Measurements from ENCODE around the gene TAS2R5. TPM values are rescaled to one million over a fixed set of nuclear protein-coding genes. Genes with fewer than 3 reads are reported as not detected.
"Not testable (repeated sequence)": the region's sequence is repeated elsewhere in the genome, so short reads cannot be mapped to it uniquely, and the experiment has no call there.

Gene TAS2R5, protein sequence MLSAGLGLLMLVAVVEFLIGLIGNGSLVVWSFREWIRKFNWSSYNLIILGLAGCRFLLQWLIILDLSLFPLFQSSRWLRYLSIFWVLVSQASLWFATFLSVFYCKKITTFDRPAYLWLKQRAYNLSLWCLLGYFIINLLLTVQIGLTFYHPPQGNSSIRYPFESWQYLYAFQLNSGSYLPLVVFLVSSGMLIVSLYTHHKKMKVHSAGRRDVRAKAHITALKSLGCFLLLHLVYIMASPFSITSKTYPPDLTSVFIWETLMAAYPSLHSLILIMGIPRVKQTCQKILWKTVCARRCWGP
- total RNA-seq = 0.46 and 3.7 TPM in 2 replicates

- Histone ChIP-seq H3K36me3 (ENCODE audit: control insufficient read depth, insufficient read depth, low read length) (no peaks in the 10 kb centered on the region), H3K27me3 (ENCODE audit: control insufficient read depth, insufficient read depth, low read length) (no peaks in the 10 kb centered on the region), H3K4me3 (ENCODE audit: low read depth, low read length) (no peak within 1 kb of the TSS)
- DNase-seq (ENCODE audit: low read depth) = no peak
- no peak for TF ChIP-seq CTCF (IDR thresholded peaks at IDR 0.05; ENCODE audit: insufficient read depth, low read length, poor library complexity, severe bottlenecking)
Measured at GRCh38 chr7:141789917-141790316, at the start of gene TAS2R5. TAS2R5 (plus strand) TSS chr7:141790217; CDS start chr7:141790362, 145 bp downstream.

GRCh38 chr7:141742229-141742628 lies 47.8 kb upstream of the TAS2R5 start:
- Histone ChIP-seq H3K27me3 (ENCODE audit: control insufficient read depth, insufficient read depth, low read length) (no peaks in the 10 kb centered on the region), H3K36me3 (ENCODE audit: control insufficient read depth, insufficient read depth, low read length) (peaks cover 4% of the 10 kb centered on the region), H3K4me3 (ENCODE audit: low read depth, low read length) (no peak overlapping the region)
- no peak for TF ChIP-seq CTCF (IDR thresholded peaks at IDR 0.05; ENCODE audit: insufficient read depth, low read length, poor library complexity, severe bottlenecking)
- no peak for DNase-seq (ENCODE audit: low read depth)

DNA sequence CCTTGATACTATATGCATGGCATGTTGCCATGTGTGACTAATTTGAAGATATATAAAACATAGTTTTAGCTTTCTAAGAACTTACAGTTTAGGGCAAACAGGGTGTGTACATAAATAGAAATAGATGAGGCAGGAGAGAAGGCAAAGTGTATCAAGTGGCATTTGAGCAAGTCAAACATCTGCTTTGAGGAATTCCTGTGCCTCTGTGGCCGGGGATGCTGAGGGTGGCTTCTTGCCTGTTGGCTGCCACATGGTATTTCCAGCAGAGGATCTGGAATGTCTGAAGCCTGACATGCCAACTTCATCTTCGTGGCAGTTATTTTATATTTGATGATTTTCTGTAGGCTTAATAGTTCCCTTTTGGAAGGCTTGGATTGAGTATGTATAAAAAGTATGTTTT lies 45.9 kb upstream of the TAS2R5 start:
- TF ChIP-seq CTCF (IDR thresholded peaks at IDR 0.05; ENCODE audit: insufficient read depth, low read length, poor library complexity, severe bottlenecking) = no peak
- Histone ChIP-seq H3K27me3 (ENCODE audit: control insufficient read depth, insufficient read depth, low read length) (no peaks in the 10 kb centered on the region), H3K36me3 (ENCODE audit: control insufficient read depth, insufficient read depth, low read length) (peaks cover 4% of the 10 kb centered on the region), H3K4me3 (ENCODE audit: low read depth, low read length) (no peak overlapping the region)
- DNase-seq (ENCODE audit: low read depth) = no peak

DNA sequence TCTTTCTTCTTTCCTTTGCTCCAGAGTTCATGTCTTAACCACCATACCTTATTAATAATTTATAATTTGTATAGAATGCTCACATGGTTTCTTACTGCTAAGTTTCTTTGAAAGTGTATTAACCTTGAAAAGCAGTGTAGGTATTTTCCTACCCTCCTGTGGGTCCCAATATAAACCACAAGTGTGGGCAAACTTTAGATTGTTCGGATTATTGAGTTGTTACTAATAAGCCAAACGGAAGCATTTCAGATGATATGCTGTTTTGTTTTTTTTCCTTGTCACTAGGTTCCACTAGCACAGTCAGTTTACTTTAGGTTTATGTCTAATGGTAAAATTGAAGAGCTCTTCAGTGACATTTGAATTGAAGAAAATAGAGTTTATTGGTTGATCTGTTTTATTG lies 41.6 kb upstream of the TAS2R5 start:
- Histone ChIP-seq H3K36me3 (ENCODE audit: control insufficient read depth, insufficient read depth, low read length) (peaks cover 2% of the 10 kb centered on the region), H3K4me3 (ENCODE audit: low read depth, low read length) (no peak overlapping the region), H3K27me3 (ENCODE audit: control insufficient read depth, insufficient read depth, low read length) (no peaks in the 10 kb centered on the region)
- no peak for TF ChIP-seq CTCF (IDR thresholded peaks at IDR 0.05; ENCODE audit: insufficient read depth, low read length, poor library complexity, severe bottlenecking)
- DNase-seq (ENCODE audit: low read depth) = no peak

GRCh38 chr7:141751904-141752303 lies 38.1 kb upstream of the TAS2R5 start:
- DNase-seq (ENCODE audit: low read depth); H3K27me3 ChIP-seq (ENCODE audit: control insufficient read depth, insufficient read depth, low read length); H3K36me3 ChIP-seq (ENCODE audit: control insufficient read depth, insufficient read depth, low read length); H3K4me3 ChIP-seq (ENCODE audit: low read depth, low read length): not testable (repeated sequence)

GRCh38 chr7:141752634-141753033 lies 37.4 kb upstream of the TAS2R5 start:
- peak; percentile 20 for TF ChIP-seq CTCF (IDR thresholded peaks at IDR 0.05; ENCODE audit: insufficient read depth, low read length, poor library complexity, severe bottlenecking)
- DNase-seq (ENCODE audit: low read depth) = no peak
- Histone ChIP-seq H3K4me3 (ENCODE audit: low read depth, low read length) (no peak overlapping the region), H3K36me3 (ENCODE audit: control insufficient read depth, insufficient read depth, low read length) (peaks cover 2% of the 10 kb centered on the region), H3K27me3 (ENCODE audit: control insufficient read depth, insufficient read depth, low read length) (no peaks in the 10 kb centered on the region)
